Heart left ventricle (tissue), 16 donors: ENCODE data around the gene PVR. TPM values are rescaled to one million over a fixed set of nuclear protein-coding genes. Genes with fewer than 3 reads are reported as not detected.
"Not testable (repeated sequence)": the region's sequence is repeated elsewhere in the genome, so short reads cannot be mapped to it uniquely, and the experiment has no call there.

Experiments
- ATAC-seq, 4 donors: fragments of 200-7000 bp; cut with Tn5 transposase; one replicate each; pipeline ENCODE4 v1.9.1; 2020 to 2022; ENCODE audit warnings: moderate library complexity in 4 of 4, mild to moderate bottlenecking in 3 of 4, moderate number of reproducible peaks in 1 of 4
- DNase-seq, 5 donors: peaks; one replicate each; pipeline ENCODE4 v3.0.0-alpha.2; 2020
- H3K27ac ChIP-seq, 12 donors: fragments of 200-600 bp; sonication (generic) in 4 of 12; one replicate each; pipeline versions ENCODE4 v1.5.0 to v1.8.0; 2016 to 2022; ENCODE audit warnings: mild to moderate bottlenecking in 2 of 12
- H3K27me3 ChIP-seq, 9 donors: fragments of 200-600 bp; sonication (generic) in 2 of 9; one replicate each; pipeline versions ENCODE4 v1.5.1 to v1.8.0; 2016 to 2022; ENCODE audit warnings: mild to moderate bottlenecking in 3 of 9
- H3K36me3 ChIP-seq, 9 donors: fragments of 200-600 bp; sonication (generic) in 2 of 9; one replicate each; pipeline versions ENCODE4 v1.5.0 to v1.8.0; 2018 to 2022; ENCODE audit warnings: mild to moderate bottlenecking in 2 of 9
- H3K4me1 ChIP-seq, 12 donors: fragments of 200-600 bp; sonication (generic) in 4 of 12; one replicate each; pipeline versions ENCODE4 v1.5.0 to v1.8.0; 2016 to 2022; ENCODE audit warnings: mild to moderate bottlenecking in 3 of 12
- H3K4me3 ChIP-seq, 12 donors: fragments of 200-600 bp; sonication (generic) in 4 of 12; one replicate each; pipeline versions ENCODE4 v1.5.0 to v1.8.0; 2017 to 2022; ENCODE audit warnings: mild to moderate bottlenecking in 9 of 12, moderate library complexity in 4 of 12
- H3K9me3 ChIP-seq, 12 donors: fragments of 200-600 bp; sonication (generic) in 4 of 12; one replicate each; pipeline versions ENCODE4 v1.5.0 to v1.8.0; 2016 to 2022; ENCODE audit warnings: mild to moderate bottlenecking in 1 of 12
- POLR2A ChIP-seq, 2 donors: fragments of 450-650 bp; IDR thresholded peaks; one replicate each; pipeline ENCODE4 v1.6.1; 2017; ENCODE audit warnings: antibody characterized with exemption in 2 of 2, mild to moderate bottlenecking in 2 of 2, moderate library complexity in 2 of 2
- WGBS, 4 donors: extraction: QIAGEN DNeasy Blood & Tissue Kit in 2 of 4; methylation state at CpG; one replicate each; pipeline versions ENCODE4 v1.1.5 to v1.1.7; 2013 to 2018; 5-methylcytosine and 5-hydroxymethylcytosine counted together
- intact Hi-C, 10 donors: fragments of 100-400 bp; cut with DNase I; formaldehyde crosslinking; loops; one replicate each; pipeline versions ENCODE4 v1.11.1 to v1.14.2; 2022
- polyA plus RNA-seq, 2 donors: library from polyadenylated mRNA; stranded (reverse); fragments of 200-250 nt; gene quantifications; one replicate each; pipeline ENCODE4 v1.2.3, GENCODE V29; 2013
- total RNA-seq, 9 donors: library from RNA; depleted of rRNA in 2 of 9; stranded (reverse); fragments of >200 nt in 2 of 9; fragmentation: NEBNext Ultra II Directional in 3 of 9; extraction: Animal tissue kit (Norgen Biotek cat#: 25700) in 3 of 9; gene quantifications; one replicate each; pipeline versions ENCODE4 v1.1.0 to v1.2.4, GENCODE V29; 2016 to 2023
- TF ChIP-seq, protein P1 (sequence below), 12 donors: fragments of 200-600 bp; sonication (generic) in 4 of 12; IDR thresholded peaks; one replicate each; pipeline versions ENCODE4 v1.5.0 to v1.8.0; 2018 to 2022; ENCODE audit warnings: antibody characterized with exemption in 12 of 12, mild to moderate bottlenecking in 5 of 12
- donor health status: ischemic (EF 13 %, LVEDD 7.1; RV severe dilation, severe dysfunction).
- donor health status: healthy with polysubstance abuse.
- donor health status: DM: no; HTN: yes; CAD: no.
- donor health status: DM: no; HTN: no; CAD: no.
- donor health status: ischemic (EF 25% LVEDD 6.9; RV normal size, moderate dysfunction).
- donor health status: ischemic (EF 25% LVEDD 5.7; RV mildly dilated, moderate dysfunction).
- donor health status: healthy.
- donor health status: DM: yes; HTN: yes; CAD: no.
- donor health status: ischemic (EF 35%, LVEDD 5.7; RV mildly dilated, moderate dysfunction).
- donor health status: nonischemic (EF 11% LVEDD 7.7; RV severe dilation, severe dysfunction).
- donor health status: DM: yes; HTN: yes; CAD: no.
- donor health status: PGD.
- donor health status: ischemic (EF 29% LVEDD 5.4; RV normal size, mild dysfunction).
- donor health status: nonischemic (EF 23%, LVEDD 6.1; RV moderate dilation, normal function).

Gene PVR
- total and polyA plus RNA-seq, 11 donors, result 33.7 to 143 (median 49.1) TPM

DNA sequence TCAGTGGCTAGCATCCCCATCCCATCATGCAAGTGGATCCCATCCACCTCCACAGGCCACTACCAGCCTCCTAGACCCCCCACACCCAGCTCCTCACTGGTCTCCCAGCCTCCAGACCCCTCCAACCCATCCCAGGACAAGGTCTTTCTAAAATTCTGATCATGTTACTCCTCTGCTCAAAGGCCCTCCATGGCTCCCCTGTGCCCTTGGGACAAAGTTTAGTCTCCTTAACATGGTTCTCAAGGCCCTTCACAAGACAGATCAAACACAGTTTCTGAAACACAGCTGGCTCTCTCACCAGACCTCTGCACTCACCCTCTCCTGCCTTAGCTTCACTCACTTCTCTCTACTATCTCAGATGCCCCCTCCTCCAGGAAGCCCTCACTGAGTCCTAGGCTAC lies 36.8 kb downstream of the PVR start:
- no peak for DNase-seq
- Histone ChIP-seq H3K27ac (no peak overlapping the region), H3K36me3 (peaks cover 0 to 21% (median 0%) of the 10 kb centered on the region in 9 donors), H3K4me1 (peaks cover 0 to 35% (median 2%) of the 10 kb centered on the region in 12 donors), H3K4me3 (no peak overlapping the region), H3K9me3 (no peaks in the 10 kb centered on the region), H3K27me3 (no peaks in the 10 kb centered on the region)
- no peak for TF ChIP-seq POLR2A (IDR thresholded peaks at IDR 0.05)
- TF ChIP-seq, protein P1, sequence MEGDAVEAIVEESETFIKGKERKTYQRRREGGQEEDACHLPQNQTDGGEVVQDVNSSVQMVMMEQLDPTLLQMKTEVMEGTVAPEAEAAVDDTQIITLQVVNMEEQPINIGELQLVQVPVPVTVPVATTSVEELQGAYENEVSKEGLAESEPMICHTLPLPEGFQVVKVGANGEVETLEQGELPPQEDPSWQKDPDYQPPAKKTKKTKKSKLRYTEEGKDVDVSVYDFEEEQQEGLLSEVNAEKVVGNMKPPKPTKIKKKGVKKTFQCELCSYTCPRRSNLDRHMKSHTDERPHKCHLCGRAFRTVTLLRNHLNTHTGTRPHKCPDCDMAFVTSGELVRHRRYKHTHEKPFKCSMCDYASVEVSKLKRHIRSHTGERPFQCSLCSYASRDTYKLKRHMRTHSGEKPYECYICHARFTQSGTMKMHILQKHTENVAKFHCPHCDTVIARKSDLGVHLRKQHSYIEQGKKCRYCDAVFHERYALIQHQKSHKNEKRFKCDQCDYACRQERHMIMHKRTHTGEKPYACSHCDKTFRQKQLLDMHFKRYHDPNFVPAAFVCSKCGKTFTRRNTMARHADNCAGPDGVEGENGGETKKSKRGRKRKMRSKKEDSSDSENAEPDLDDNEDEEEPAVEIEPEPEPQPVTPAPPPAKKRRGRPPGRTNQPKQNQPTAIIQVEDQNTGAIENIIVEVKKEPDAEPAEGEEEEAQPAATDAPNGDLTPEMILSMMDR (IDR thresholded peaks at IDR 0.05), result no peak
- no peak for ATAC-seq
- intact Hi-C loops, result loop anchor here in 2 of 10 donors (10.0 kb wide), 1 partner anchor 164 kb away; the partner anchor contains the start of gene NECTIN2 (in 2 of the 2)

DNA sequence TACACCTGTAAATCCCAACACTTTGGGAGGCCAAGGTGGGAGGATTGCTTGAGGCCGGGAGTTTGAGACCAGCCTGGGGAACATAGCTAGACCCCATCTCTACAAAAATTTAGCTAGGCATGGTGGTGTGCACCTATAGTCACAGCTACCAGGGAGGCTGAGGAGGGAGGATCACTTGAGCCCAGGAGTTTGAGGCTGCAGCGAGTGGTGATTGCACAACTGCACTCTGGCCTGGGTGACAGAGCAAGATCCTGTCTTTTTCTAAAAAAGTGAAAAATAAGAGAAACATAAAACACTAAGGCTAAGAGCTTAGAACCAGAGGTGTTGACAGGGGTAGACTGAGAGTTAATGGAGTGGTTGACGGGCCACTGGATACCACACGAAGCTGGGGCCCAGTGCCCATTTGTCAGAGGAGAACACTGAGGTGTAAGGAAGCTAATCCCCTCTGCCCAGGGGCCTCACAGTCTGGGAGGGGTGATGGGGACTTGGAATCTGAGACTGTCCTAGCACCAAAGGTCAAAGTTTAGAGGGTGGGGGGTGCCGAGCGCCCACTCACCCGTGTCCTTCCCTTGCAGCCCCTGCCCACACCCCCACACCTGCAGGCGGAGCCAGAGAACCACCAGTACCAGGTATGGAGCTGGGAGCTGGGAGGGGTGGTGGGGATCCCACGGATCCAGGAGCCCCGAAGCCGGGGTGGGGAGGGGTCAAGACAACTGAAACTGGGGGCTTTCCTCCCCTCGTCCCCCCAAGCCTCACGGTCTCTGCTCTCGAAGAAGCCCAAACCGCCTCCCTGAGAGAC lies 38.5 kb downstream of the PVR start:
- no peaks in the 10 kb centered on the region for H3K27me3 ChIP-seq
- WGBS, 4 donors, result 85 to 91% (median 89%) methylated on average over 14 to 15 of the region's 15 CpGs
- peaks cover 0 to 13% (median 0%) of the 10 kb centered on the region in 9 donors for H3K36me3 ChIP-seq
- TF ChIP-seq POLR2A (IDR thresholded peaks at IDR 0.05), result no peak
- TF ChIP-seq, protein P1 (IDR thresholded peaks at IDR 0.05), result no peak
- H3K4me3 ChIP-seq, result no peak overlapping the region
- H3K4me1 ChIP-seq, result peaks cover 0 to 47% (median 6%) of the 10 kb centered on the region in 12 donors
- DNase-seq, result peak in 1 of 5 donors; percentile 44
- no peak overlapping the region for H3K27ac ChIP-seq
- no peak for ATAC-seq
- intact Hi-C loops, result loop anchor here in 2 of 10 donors (10.0 kb wide), 1 partner anchor 163 kb away; the partner anchor contains the start of gene NECTIN2 (in 2 of the 2)
- H3K9me3 ChIP-seq, result no peaks in the 10 kb centered on the region

DNA sequence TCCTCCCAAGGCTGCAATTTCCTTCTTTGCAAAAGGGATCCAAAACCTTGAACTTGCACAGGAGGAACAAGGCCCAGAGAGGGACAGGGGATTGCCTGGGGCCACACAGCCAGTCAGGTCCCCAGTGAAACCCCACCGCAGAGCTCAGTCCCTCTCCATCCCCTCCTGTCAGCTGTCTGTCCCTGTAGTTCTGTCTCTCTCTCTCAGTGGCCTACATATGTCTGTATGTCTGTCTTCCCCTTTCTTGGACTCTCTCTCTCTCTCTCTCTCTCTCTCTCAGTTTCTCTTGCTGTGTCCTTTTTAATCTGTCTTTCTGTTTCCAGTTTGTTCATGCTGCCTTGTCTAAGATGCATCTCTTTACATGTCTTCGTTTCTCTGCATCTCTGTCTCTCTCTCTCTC lies 39.1 kb downstream of the PVR start:
- WGBS, 4 donors, result 88 to 98% (median 91%) methylated on average over 2 of the region's 2 CpGs
- TF ChIP-seq, protein P1 (IDR thresholded peaks at IDR 0.05), result no peak
- H3K9me3 ChIP-seq, result no peaks in the 10 kb centered on the region
- no peaks in the 10 kb centered on the region for H3K27me3 ChIP-seq
- DNase-seq (no peak), ATAC-seq (no peak)
- intact Hi-C loops, result loop anchor here in 2 of 10 donors (10.0 kb wide), 1 partner anchor 162 kb away; the partner anchor contains the start of gene NECTIN2 (in 2 of the 2)
- peaks cover 0 to 48% (median 6%) of the 10 kb centered on the region in 12 donors for H3K4me1 ChIP-seq
- no peak overlapping the region for H3K4me3 ChIP-seq
- H3K27ac ChIP-seq, result no peak overlapping the region
- H3K36me3 ChIP-seq, result peaks cover 0 to 13% (median 0%) of the 10 kb centered on the region in 9 donors

DNA sequence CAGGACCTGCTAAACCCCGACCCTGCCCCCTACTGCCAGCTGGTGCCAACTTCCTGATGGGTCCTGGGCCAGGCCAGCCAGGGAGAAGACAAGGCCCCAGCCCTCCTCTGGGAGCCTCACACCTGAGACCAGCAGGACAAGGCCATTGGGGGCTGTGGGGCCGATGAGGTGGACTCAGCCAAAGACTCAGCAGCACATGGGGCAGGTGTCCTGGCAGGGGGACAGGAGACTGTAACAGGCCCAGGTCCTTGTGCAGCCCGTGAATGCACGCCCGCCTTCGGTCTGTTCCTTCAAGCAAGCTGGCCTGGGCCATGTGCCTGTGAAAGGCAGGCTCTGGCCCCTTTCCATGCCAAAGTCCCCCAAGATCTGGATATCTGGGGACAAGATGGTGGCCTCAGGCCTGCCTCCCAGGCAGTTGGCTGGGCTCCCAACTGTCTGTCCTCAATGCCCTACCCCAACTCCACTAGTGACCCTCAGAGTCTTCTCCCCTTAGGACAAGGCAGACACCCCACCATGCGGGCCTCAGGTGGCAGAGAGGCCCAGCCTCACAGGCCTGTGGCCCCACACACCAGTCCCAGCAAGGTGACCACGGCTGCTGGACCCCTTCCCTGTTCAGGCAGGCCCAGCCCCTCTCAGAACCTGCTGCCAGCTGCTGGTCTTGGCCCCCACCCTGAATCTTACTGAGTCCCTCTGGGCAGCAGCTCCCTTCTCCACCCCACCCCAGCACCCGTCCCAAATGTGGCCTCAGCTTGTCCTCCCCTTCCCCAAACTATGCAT lies 39.9 kb downstream of the PVR start:
- 76 to 85% (median 80%) methylated on average over 6 to 9 of the region's 9 CpGs for WGBS, 4 donors

DNA sequence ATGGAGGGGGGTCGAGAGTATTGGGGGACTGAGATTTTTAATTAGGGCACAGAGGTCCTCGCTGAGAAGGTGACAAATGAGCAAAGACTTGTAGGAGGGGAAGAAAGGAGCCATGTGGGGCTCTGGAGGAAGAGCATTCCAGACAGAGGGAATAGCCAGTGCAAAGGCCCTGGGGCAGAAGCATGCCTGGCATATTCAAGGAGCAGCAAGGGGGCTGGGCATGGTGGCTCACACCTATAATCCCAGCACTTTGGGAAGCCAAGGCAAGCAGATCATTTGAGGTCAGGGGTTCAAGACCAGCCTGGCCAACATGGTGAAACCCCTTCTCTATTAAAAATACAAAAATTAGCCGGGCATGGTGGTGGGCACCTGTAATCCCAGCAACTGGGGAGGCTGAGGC lies 40.7 kb downstream of the PVR start:
- Histone ChIP-seq H3K4me1 (peaks cover 0 to 58% (median 6%) of the 10 kb centered on the region in 12 donors), H3K36me3 (peaks cover 0 to 13% (median 0%) of the 10 kb centered on the region in 9 donors), H3K27ac (peak overlapping the region; percentile 22 to 86 (median 62))
- H3K4me3 ChIP-seq, DNase-seq, H3K27me3 ChIP-seq, H3K9me3 ChIP-seq, ATAC-seq: not testable (repeated sequence)
- intact Hi-C loops, result loop anchor here in 2 of 10 donors (10.0 kb wide), 1 partner anchor 160 kb away; the partner anchor contains the start of gene NECTIN2 (in 2 of the 2)
- WGBS, 4 donors, result 86 to 93% (median 87%) methylated on average over 3 of the region's 3 CpGs

More for the DNA sequence above, 39.9 kb downstream of the PVR start:
- H3K4me1 ChIP-seq, result peaks cover 0 to 53% (median 6%) of the 10 kb centered on the region in 12 donors
- H3K36me3 ChIP-seq, result peaks cover 0 to 13% (median 0%) of the 10 kb centered on the region in 9 donors
- peak overlapping the region in 3 of 12 donors; percentile 75 to 86 (median 81) for H3K27ac ChIP-seq
- no peaks in the 10 kb centered on the region for H3K27me3 ChIP-seq
- intact Hi-C loops, result loop anchor here in 2 of 10 donors (10.0 kb wide), 1 partner anchor 161 kb away; the partner anchor contains the start of gene NECTIN2 (in 2 of the 2)
- H3K4me3 ChIP-seq, result no peak overlapping the region
- no peak for ATAC-seq
- no peaks in the 10 kb centered on the region for H3K9me3 ChIP-seq
- DNase-seq, result peak in 1 of 5 donors; percentile 58
- TF ChIP-seq, protein P1 (IDR thresholded peaks at IDR 0.05), result no peak
- no peak for TF ChIP-seq POLR2A (IDR thresholded peaks at IDR 0.05)
